Activated T-cell treated with anti-CD3 and anti-CD28 coated beads, Interleukin-2, amount 50 U/mL, for 4 hours (primary cell): ENCODE data around the gene CCDC157. TPM values are rescaled to one million over a fixed set of nuclear protein-coding genes. Genes with fewer than 3 reads are reported as not detected.
"Not testable (repeated sequence)": the region's sequence is repeated elsewhere in the genome, so short reads cannot be mapped to it uniquely, and the experiment has no call there.

Experiments
- ATAC-seq, 2 donors: fragments of 200-7000 bp; cut with Tn5 transposase; one replicate each; pipeline ENCODE4 v1.10.0; 2021
- DNase-seq: peaks from one replicate; pipeline ENCODE4 v3.0.0-alpha.2; 2020
- H3K27me3 Mint-ChIP-seq: one replicate; pipeline ENCODE4 v1.8.0; 2021; ENCODE audit warnings: low read depth, mixed read lengths
- H3K36me3 Mint-ChIP-seq: one replicate; pipeline ENCODE4 v1.8.0; 2022; ENCODE audit warnings: mixed read lengths; ENCODE audit not compliant: insufficient read depth
- H3K4me1 Mint-ChIP-seq: one replicate; pipeline ENCODE4 v1.8.0; 2021; ENCODE audit warnings: low read depth, mixed read lengths
- H3K4me3 Mint-ChIP-seq: one replicate; pipeline ENCODE4 v1.8.0; 2021; ENCODE audit warnings: mild to moderate bottlenecking, moderate library complexity, mixed read lengths
- H3K9me3 Mint-ChIP-seq: one replicate; pipeline ENCODE4 v1.8.0; 2021; ENCODE audit warnings: mixed read lengths
- total RNA-seq, 3 donors: library from RNA; stranded (reverse); gene quantifications; one replicate each; pipeline ENCODE4 v1.2.1, GENCODE V29; 2021

The CCDC157 gene
- total RNA-seq, 3 donors from 2014 or later: 2.3 to 3.0 (median 2.6) TPM

GRCh38 chr22:30398685-30399680 is 42.2 kb downstream of the CCDC157 start:
- no peak for DNase-seq
- no peaks in the 10 kb centered on the region for H3K36me3 Mint-ChIP-seq
- ATAC-seq: no peak
- H3K9me3 Mint-ChIP-seq: no peaks in the 10 kb centered on the region
- H3K4me3 Mint-ChIP-seq: peak overlapping the region; percentile 77
- H3K27me3 Mint-ChIP-seq: peaks cover 4% of the 10 kb centered on the region
- H3K4me1 Mint-ChIP-seq: peaks cover 28% of the 10 kb centered on the region

- H3K4me3 Mint-ChIP-seq: no peak overlapping the region
- DNase-seq: no peak
- H3K36me3 Mint-ChIP-seq: no peaks in the 10 kb centered on the region
- H3K9me3 Mint-ChIP-seq: no peaks in the 10 kb centered on the region
- H3K4me1 Mint-ChIP-seq: peaks cover 28% of the 10 kb centered on the region
- peaks cover 4% of the 10 kb centered on the region for H3K27me3 Mint-ChIP-seq
- ATAC-seq: no peak
These were observed 42.9 kb downstream of the CCDC157 start for GRCh38 chr22:30399718-30400117.

- peaks cover 4% of the 10 kb centered on the region for H3K27me3 Mint-ChIP-seq
- no peaks in the 10 kb centered on the region for H3K36me3 Mint-ChIP-seq
- no peak overlapping the region for H3K4me3 Mint-ChIP-seq
- DNase-seq: no peak
- H3K9me3 Mint-ChIP-seq: no peaks in the 10 kb centered on the region
- H3K4me1 Mint-ChIP-seq: peaks cover 28% of the 10 kb centered on the region
- no peak for ATAC-seq
These were observed 43.4 kb downstream of the CCDC157 start for GRCh38 chr22:30400159-30400558.

GRCh38 chr22:30401024-30401423 is 44.2 kb downstream of the CCDC157 start:
- H3K4me3 Mint-ChIP-seq: not testable (repeated sequence)
- peaks cover 24% of the 10 kb centered on the region for H3K4me1 Mint-ChIP-seq

GRCh38 chr22:30402028-30402765 is 45.4 kb downstream of the CCDC157 start:
- H3K36me3 Mint-ChIP-seq: peaks cover 5% of the 10 kb centered on the region
- ATAC-seq: no peak
- H3K4me1 Mint-ChIP-seq: peaks cover 16% of the 10 kb centered on the region
- H3K4me3 Mint-ChIP-seq: no peak overlapping the region
- no peaks in the 10 kb centered on the region for H3K27me3 Mint-ChIP-seq
- H3K9me3 Mint-ChIP-seq: no peaks in the 10 kb centered on the region
- no peak for DNase-seq

More at GRCh38 chr22:30401024-30401423, 44.2 kb downstream of the CCDC157 start:
- not testable (repeated sequence) for ATAC-seq, DNase-seq, H3K36me3 Mint-ChIP-seq, H3K27me3 Mint-ChIP-seq, H3K9me3 Mint-ChIP-seq

- DNase-seq, ATAC-seq, H3K9me3 Mint-ChIP-seq, H3K27me3 Mint-ChIP-seq, H3K4me3 Mint-ChIP-seq, H3K36me3 Mint-ChIP-seq: not testable (repeated sequence)
- peaks cover 14% of the 10 kb centered on the region for H3K4me1 Mint-ChIP-seq
These were observed 45.9 kb downstream of the CCDC157 start for GRCh38 chr22:30402766-30403104.

- ATAC-seq (no peak), DNase-seq (no peak)
- H3K4me1 Mint-ChIP-seq: no peaks in the 10 kb centered on the region
- H3K27me3 Mint-ChIP-seq: no peaks in the 10 kb centered on the region
- H3K4me3 Mint-ChIP-seq: no peak overlapping the region
- peaks cover 8% of the 10 kb centered on the region for H3K36me3 Mint-ChIP-seq
- H3K9me3 Mint-ChIP-seq: no peaks in the 10 kb centered on the region
These were observed 47.5 kb downstream of the CCDC157 start for GRCh38 chr22:30404307-30404706.

- Mint-ChIP-seq H3K36me3 (peaks cover 11% of the 10 kb centered on the region), H3K4me1 (no peaks in the 10 kb centered on the region), H3K9me3 (no peaks in the 10 kb centered on the region), H3K27me3 (no peaks in the 10 kb centered on the region), H3K4me3 (no peak overlapping the region)
- no peak for DNase-seq
- no peak for ATAC-seq
These were observed 48.9 kb downstream of the CCDC157 start for GRCh38 chr22:30405731-30406130.

- H3K9me3 Mint-ChIP-seq: no peaks in the 10 kb centered on the region
- H3K4me3 Mint-ChIP-seq: no peak overlapping the region
- no peaks in the 10 kb centered on the region for H3K27me3 Mint-ChIP-seq
- peaks cover 16% of the 10 kb centered on the region for H3K36me3 Mint-ChIP-seq
- DNase-seq (no peak), ATAC-seq (no peak)
- no peaks in the 10 kb centered on the region for H3K4me1 Mint-ChIP-seq
These were observed 49.6 kb downstream of the CCDC157 start for GRCh38 chr22:30406400-30406799.

GRCh38 chr22:30408388-30409102 is 51.7 kb downstream of the CCDC157 start:
- ATAC-seq: no peak
- DNase-seq: no peak
- Mint-ChIP-seq H3K4me3 (no peak overlapping the region), H3K36me3 (peaks cover 28% of the 10 kb centered on the region), H3K27me3 (no peaks in the 10 kb centered on the region), H3K4me1 (peaks cover 8% of the 10 kb centered on the region), H3K9me3 (no peaks in the 10 kb centered on the region)

- DNase-seq: no peak
- H3K36me3 Mint-ChIP-seq: peaks cover 39% of the 10 kb centered on the region
- no peak for ATAC-seq
- no peaks in the 10 kb centered on the region for H3K9me3 Mint-ChIP-seq
- H3K4me1 Mint-ChIP-seq: peaks cover 25% of the 10 kb centered on the region
- H3K27me3 Mint-ChIP-seq: no peaks in the 10 kb centered on the region
- no peak overlapping the region for H3K4me3 Mint-ChIP-seq
These were observed 55.0 kb downstream of the CCDC157 start for GRCh38 chr22:30411780-30412179.

GRCh38 chr22:30413001-30413400 is 56.2 kb downstream of the CCDC157 start:
- Mint-ChIP-seq H3K36me3 (peaks cover 40% of the 10 kb centered on the region), H3K9me3 (no peaks in the 10 kb centered on the region), H3K4me3 (peak overlapping the region; percentile 59), H3K27me3 (no peaks in the 10 kb centered on the region), H3K4me1 (peaks cover 25% of the 10 kb centered on the region)
- DNase-seq (no peak), ATAC-seq (no peak)

GRCh38 chr22:30413745-30414524 is 57.1 kb downstream of the CCDC157 start:
- Mint-ChIP-seq H3K36me3 (peaks cover 40% of the 10 kb centered on the region), H3K4me1 (peaks cover 25% of the 10 kb centered on the region), H3K27me3 (no peaks in the 10 kb centered on the region), H3K4me3 (peak overlapping the region; percentile 4), H3K9me3 (no peaks in the 10 kb centered on the region)
- DNase-seq (no peak), ATAC-seq (peak; percentile 62 to 69)
